ENCODE measurements around the gene LAMA3.

Gene LAMA3

GRCh38 chr18:23880931-23881617 is 191.8 kb downstream of the LAMA3 start:
- Mint-ChIP-seq H3K4me3 (no peak overlapping the region), H3K36me3 (no peaks in the 10 kb centered on the region), H3K9me3 (no peaks in the 10 kb centered on the region), H3K27ac (no peak overlapping the region), H3K4me1 (peaks cover 22% of the 10 kb centered on the region)
- ATAC-seq: no peak
- no peak for DNase-seq (ENCODE audit: low spot score in 2 of 2)

- no peak for ATAC-seq
- Mint-ChIP-seq H3K27ac (no peak overlapping the region), H3K4me3 (no peak overlapping the region), H3K4me1 (peaks cover 26% of the 10 kb centered on the region), H3K9me3 (no peaks in the 10 kb centered on the region), H3K36me3 (no peaks in the 10 kb centered on the region)
- no peak for DNase-seq (ENCODE audit: low spot score in 2 of 2)
Observed at GRCh38 chr18:23881778-23882177, 192.5 kb downstream of the LAMA3 start.

- Mint-ChIP-seq H3K9me3 (no peaks in the 10 kb centered on the region), H3K36me3 (no peaks in the 10 kb centered on the region), H3K4me1 (peaks cover 31% of the 10 kb centered on the region), H3K27ac (no peak overlapping the region), H3K4me3 (no peak overlapping the region)
- ATAC-seq (peak; percentile 33), DNase-seq (ENCODE audit: low spot score in 2 of 2) (no peak)
Observed at GRCh38 chr18:23882616-23883276, 193.5 kb downstream of the LAMA3 start.

GRCh38 chr18:23883277-23883790 is 194.1 kb downstream of the LAMA3 start:
- H3K36me3 Mint-ChIP-seq: no peaks in the 10 kb centered on the region
- H3K9me3 Mint-ChIP-seq: no peaks in the 10 kb centered on the region
- ATAC-seq (peak; percentile 78), DNase-seq (ENCODE audit: low spot score in 2 of 2) (no peak)
- peaks cover 31% of the 10 kb centered on the region for H3K4me1 Mint-ChIP-seq
- H3K4me3 Mint-ChIP-seq: no peak overlapping the region
- H3K27ac Mint-ChIP-seq: no peak overlapping the region

GRCh38 chr18:23884681-23885375 is 195.6 kb downstream of the LAMA3 start:
- ATAC-seq (no peak), DNase-seq (ENCODE audit: low spot score in 2 of 2) (no peak)
- Mint-ChIP-seq H3K36me3 (no peaks in the 10 kb centered on the region), H3K4me1 (peaks cover 31% of the 10 kb centered on the region), H3K9me3 (no peaks in the 10 kb centered on the region), H3K27ac (peak overlapping the region; percentile 13), H3K4me3 (no peak overlapping the region)

GRCh38 chr18:23885750-23886149 is 196.5 kb downstream of the LAMA3 start:
- DNase-seq (ENCODE audit: low spot score in 2 of 2) (no peak), ATAC-seq (peak; percentile 65)
- Mint-ChIP-seq H3K36me3 (no peaks in the 10 kb centered on the region), H3K9me3 (no peaks in the 10 kb centered on the region), H3K27ac (peak overlapping the region; percentile 13), H3K4me1 (peaks cover 31% of the 10 kb centered on the region), H3K4me3 (no peak overlapping the region)

- Mint-ChIP-seq H3K4me1 (peaks cover 31% of the 10 kb centered on the region), H3K4me3 (no peak overlapping the region), H3K9me3 (no peaks in the 10 kb centered on the region), H3K36me3 (no peaks in the 10 kb centered on the region), H3K27ac (peak overlapping the region; percentile 32)
- no peak for DNase-seq (ENCODE audit: low spot score in 2 of 2)
- ATAC-seq: no peak
Observed at GRCh38 chr18:23887035-23887434, 197.8 kb downstream of the LAMA3 start.

GRCh38 chr18:23887493-23887892 is 198.2 kb downstream of the LAMA3 start:
- Mint-ChIP-seq H3K4me3 (no peak overlapping the region), H3K36me3 (no peaks in the 10 kb centered on the region), H3K4me1 (peaks cover 31% of the 10 kb centered on the region), H3K9me3 (no peaks in the 10 kb centered on the region), H3K27ac (no peak overlapping the region)
- DNase-seq (ENCODE audit: low spot score in 2 of 2) (no peak), ATAC-seq (no peak)

GRCh38 chr18:23888881-23889280 is 199.6 kb downstream of the LAMA3 start:
- ATAC-seq: no peak
- Mint-ChIP-seq H3K4me1 (peaks cover 26% of the 10 kb centered on the region), H3K4me3 (no peak overlapping the region), H3K27ac (no peak overlapping the region), H3K36me3 (no peaks in the 10 kb centered on the region), H3K9me3 (no peaks in the 10 kb centered on the region)
- DNase-seq (ENCODE audit: low spot score in 2 of 2): no peak

GRCh38 chr18:23889907-23890306 is 200.7 kb downstream of the LAMA3 start:
- DNase-seq (ENCODE audit: low spot score in 2 of 2) (no peak), ATAC-seq (no peak)
- H3K9me3 Mint-ChIP-seq: no peaks in the 10 kb centered on the region
- no peaks in the 10 kb centered on the region for H3K36me3 Mint-ChIP-seq
- no peak overlapping the region for H3K27ac Mint-ChIP-seq
- H3K4me1 Mint-ChIP-seq: peaks cover 27% of the 10 kb centered on the region
- H3K4me3 Mint-ChIP-seq: no peak overlapping the region

GRCh38 chr18:23890589-23890988 is 201.3 kb downstream of the LAMA3 start:
- H3K27ac Mint-ChIP-seq: no peak overlapping the region
- DNase-seq (ENCODE audit: low spot score in 2 of 2) (no peak), ATAC-seq (no peak)
- H3K9me3 Mint-ChIP-seq: no peaks in the 10 kb centered on the region
- no peak overlapping the region for H3K4me3 Mint-ChIP-seq
- H3K4me1 Mint-ChIP-seq: peaks cover 20% of the 10 kb centered on the region
- H3K36me3 Mint-ChIP-seq: no peaks in the 10 kb centered on the region

GRCh38 chr18:23893653-23894052 is 204.4 kb downstream of the LAMA3 start:
- no peaks in the 10 kb centered on the region for H3K9me3 Mint-ChIP-seq
- no peak for ATAC-seq
- H3K4me1 Mint-ChIP-seq: peaks cover 6% of the 10 kb centered on the region
- H3K27ac Mint-ChIP-seq: no peak overlapping the region
- H3K36me3 Mint-ChIP-seq: no peaks in the 10 kb centered on the region
- no peak for DNase-seq (ENCODE audit: low spot score in 2 of 2)
- no peak overlapping the region for H3K4me3 Mint-ChIP-seq

GRCh38 chr18:23894661-23895175 is 205.5 kb downstream of the LAMA3 start:
- DNase-seq (ENCODE audit: low spot score in 2 of 2) (no peak), ATAC-seq (no peak)
- Mint-ChIP-seq H3K9me3 (no peaks in the 10 kb centered on the region), H3K4me3 (no peak overlapping the region), H3K27ac (no peak overlapping the region), H3K36me3 (no peaks in the 10 kb centered on the region), H3K4me1 (peaks cover 6% of the 10 kb centered on the region)

GRCh38 chr18:23897291-23897690 is 208.0 kb downstream of the LAMA3 start:
- no peak overlapping the region for H3K27ac Mint-ChIP-seq
- H3K4me3 Mint-ChIP-seq: no peak overlapping the region
- peaks cover 13% of the 10 kb centered on the region for H3K4me1 Mint-ChIP-seq
- ATAC-seq: no peak
- no peaks in the 10 kb centered on the region for H3K36me3 Mint-ChIP-seq
- H3K9me3 Mint-ChIP-seq: no peaks in the 10 kb centered on the region
- no peak for DNase-seq (ENCODE audit: low spot score in 2 of 2)

- Mint-ChIP-seq H3K4me1 (peaks cover 13% of the 10 kb centered on the region), H3K4me3 (no peak overlapping the region), H3K36me3 (no peaks in the 10 kb centered on the region), H3K27ac (no peak overlapping the region), H3K9me3 (no peaks in the 10 kb centered on the region)
- DNase-seq (ENCODE audit: low spot score in 2 of 2) (no peak), ATAC-seq (no peak)
Observed at GRCh38 chr18:23897733-23898132, 208.5 kb downstream of the LAMA3 start.
